Transverse colon (tissue), 4 donors: ENCODE results near the gene NFAT5.

ENCODE experiments used
- POLR2A ChIP-seq: fragments of 450-650 bp; IDR thresholded peaks from one replicate; pipeline ENCODE4 v1.6.1; 2016; ENCODE audit warnings: antibody characterized with exemption, mild to moderate bottlenecking, moderate library complexity
- POLR2AphosphoS5 ChIP-seq, 3 donors: sonication (generic); formaldehyde crosslinking; IDR thresholded peaks; one replicate each; pipeline ENCODE4 v1.6.1; 2016; ENCODE audit warnings: antibody characterized with exemption in 3 of 3
- TF ChIP-seq, protein P1 (sequence below), 5 experiments: fragments of 200-600 bp in 3 of 5; fragments of 450-650 bp in 2 of 5; sonication (generic) in 3 of 5; IDR thresholded peaks; 1 replicate in 2 of 5; 2 replicates in 3 of 5; pipeline ENCODE4 v1.5.1; 2016 to 2017; ENCODE audit warnings: antibody characterized with exemption in 5 of 5, inconsistent platforms in 3 of 5, mild to moderate bottlenecking in 2 of 5, moderate library complexity in 1 of 5

DNA sequence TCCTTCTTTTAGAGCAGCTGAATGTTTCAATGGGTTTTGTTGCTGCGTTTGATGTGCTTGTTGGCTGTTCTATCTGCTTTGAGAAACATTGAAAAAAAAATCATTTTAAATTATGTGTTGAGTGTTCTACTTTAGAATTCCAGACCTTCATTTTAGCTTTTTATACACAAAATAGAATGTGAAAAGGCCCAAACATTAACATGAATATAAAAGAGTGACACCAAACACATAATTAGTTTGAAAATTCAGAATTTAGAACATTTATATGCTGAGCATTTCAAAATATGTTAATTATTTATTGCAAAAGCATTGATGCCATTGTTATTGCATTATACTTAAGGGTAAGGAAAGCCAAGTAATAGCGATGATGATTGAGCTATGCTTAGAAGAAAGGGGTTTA, 2.9 kb downstream of the NFAT5 start:
- TF ChIP-seq, protein P1, sequence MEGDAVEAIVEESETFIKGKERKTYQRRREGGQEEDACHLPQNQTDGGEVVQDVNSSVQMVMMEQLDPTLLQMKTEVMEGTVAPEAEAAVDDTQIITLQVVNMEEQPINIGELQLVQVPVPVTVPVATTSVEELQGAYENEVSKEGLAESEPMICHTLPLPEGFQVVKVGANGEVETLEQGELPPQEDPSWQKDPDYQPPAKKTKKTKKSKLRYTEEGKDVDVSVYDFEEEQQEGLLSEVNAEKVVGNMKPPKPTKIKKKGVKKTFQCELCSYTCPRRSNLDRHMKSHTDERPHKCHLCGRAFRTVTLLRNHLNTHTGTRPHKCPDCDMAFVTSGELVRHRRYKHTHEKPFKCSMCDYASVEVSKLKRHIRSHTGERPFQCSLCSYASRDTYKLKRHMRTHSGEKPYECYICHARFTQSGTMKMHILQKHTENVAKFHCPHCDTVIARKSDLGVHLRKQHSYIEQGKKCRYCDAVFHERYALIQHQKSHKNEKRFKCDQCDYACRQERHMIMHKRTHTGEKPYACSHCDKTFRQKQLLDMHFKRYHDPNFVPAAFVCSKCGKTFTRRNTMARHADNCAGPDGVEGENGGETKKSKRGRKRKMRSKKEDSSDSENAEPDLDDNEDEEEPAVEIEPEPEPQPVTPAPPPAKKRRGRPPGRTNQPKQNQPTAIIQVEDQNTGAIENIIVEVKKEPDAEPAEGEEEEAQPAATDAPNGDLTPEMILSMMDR (IDR thresholded peaks at IDR 0.05), result no peak
- TF ChIP-seq POLR2A (no peak), POLR2AphosphoS5 (IDR thresholded peaks at IDR 0.05) (no peak)
